Measurements from ENCODE around the gene C19orf25.

DNA sequence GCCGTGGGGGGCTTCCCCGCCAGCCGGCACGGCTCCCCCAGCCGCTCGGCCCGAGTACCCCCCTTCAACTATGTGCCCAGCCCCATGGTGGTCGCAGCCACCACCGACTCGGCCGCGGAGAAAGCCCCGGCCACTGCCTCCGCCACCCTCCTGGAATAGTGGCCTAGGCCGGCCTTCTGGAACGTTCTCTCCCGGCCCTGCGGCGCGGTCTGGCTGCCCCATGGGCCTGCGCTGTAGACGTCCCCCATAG, 9.0 kb downstream of the C19orf25 start:
- TF ChIP-seq, protein P1, sequence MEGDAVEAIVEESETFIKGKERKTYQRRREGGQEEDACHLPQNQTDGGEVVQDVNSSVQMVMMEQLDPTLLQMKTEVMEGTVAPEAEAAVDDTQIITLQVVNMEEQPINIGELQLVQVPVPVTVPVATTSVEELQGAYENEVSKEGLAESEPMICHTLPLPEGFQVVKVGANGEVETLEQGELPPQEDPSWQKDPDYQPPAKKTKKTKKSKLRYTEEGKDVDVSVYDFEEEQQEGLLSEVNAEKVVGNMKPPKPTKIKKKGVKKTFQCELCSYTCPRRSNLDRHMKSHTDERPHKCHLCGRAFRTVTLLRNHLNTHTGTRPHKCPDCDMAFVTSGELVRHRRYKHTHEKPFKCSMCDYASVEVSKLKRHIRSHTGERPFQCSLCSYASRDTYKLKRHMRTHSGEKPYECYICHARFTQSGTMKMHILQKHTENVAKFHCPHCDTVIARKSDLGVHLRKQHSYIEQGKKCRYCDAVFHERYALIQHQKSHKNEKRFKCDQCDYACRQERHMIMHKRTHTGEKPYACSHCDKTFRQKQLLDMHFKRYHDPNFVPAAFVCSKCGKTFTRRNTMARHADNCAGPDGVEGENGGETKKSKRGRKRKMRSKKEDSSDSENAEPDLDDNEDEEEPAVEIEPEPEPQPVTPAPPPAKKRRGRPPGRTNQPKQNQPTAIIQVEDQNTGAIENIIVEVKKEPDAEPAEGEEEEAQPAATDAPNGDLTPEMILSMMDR (IDR thresholded peaks at IDR 0.05; ENCODE audit: borderline replicate concordance, extremely low read depth, low read length, poor library complexity, severe bottlenecking), result no peak
- TF ChIP-seq EZH2 (IDR thresholded peaks at IDR 0.05; ENCODE audit: borderline replicate concordance, low read depth, low read length, severe bottlenecking), result no peak
